ENCODE data around the gene CRYBB1. TPM values are rescaled to one million over a fixed set of nuclear protein-coding genes. Genes with fewer than 3 reads are reported as not detected.
"Not testable (repeated sequence)": the region's sequence is repeated elsewhere in the genome, so short reads cannot be mapped to it uniquely, and the experiment has no call there.

Gene CRYBB1
- total RNA-seq, 1 donor from 2014 or later = not detected

GRCh38 chr22:26636296-26636695 lies 18.5 kb upstream of the CRYBB1 start:
- DNase-seq (ENCODE audit: low read depth, low spot score) = no peak

- DNase-seq (ENCODE audit: low read depth, low spot score) = no peak
Measured at GRCh38 chr22:26635117-26635516, 17.3 kb upstream of the CRYBB1 start.

- no peak for DNase-seq (ENCODE audit: low read depth, low spot score)
Measured at GRCh38 chr22:26634189-26634588, 16.4 kb upstream of the CRYBB1 start.

- peak; percentile 8 for DNase-seq (ENCODE audit: low read depth, low spot score)
Measured at GRCh38 chr22:26632422-26633155, 14.8 kb upstream of the CRYBB1 start.

GRCh38 chr22:26631282-26631681 lies 13.5 kb upstream of the CRYBB1 start:
- no peak for DNase-seq (ENCODE audit: low read depth, low spot score)

- no peak for DNase-seq (ENCODE audit: low read depth, low spot score)
Measured at GRCh38 chr22:26629988-26630761, 12.3 kb upstream of the CRYBB1 start.

GRCh38 chr22:26624803-26625202 lies 7.0 kb upstream of the CRYBB1 start:
- no peak for DNase-seq (ENCODE audit: low read depth, low spot score)

GRCh38 chr22:26623984-26624383 lies 6.2 kb upstream of the CRYBB1 start:
- DNase-seq (ENCODE audit: low read depth, low spot score) = no peak

GRCh38 chr22:26621663-26622062 lies 3.8 kb upstream of the CRYBB1 start, which contains the start of gene CRYBA4:
Gene CRYBA4, plus strand, starts transcription at chr22:26621963. Its CDS starts 634 bp downstream, at chr22:26622597.
- no peak for DNase-seq (ENCODE audit: low read depth, low spot score)

GRCh38 chr22:26620197-26620596 lies 2.4 kb upstream of the CRYBB1 start:
- no peak for DNase-seq (ENCODE audit: low read depth, low spot score)

- DNase-seq (ENCODE audit: low read depth, low spot score) = no peak
Measured at GRCh38 chr22:26619510-26619909, 1.7 kb upstream of the CRYBB1 start.

- DNase-seq (ENCODE audit: low read depth, low spot score) = no peak
Measured at GRCh38 chr22:26618455-26618854, 628 bp upstream of the CRYBB1 start.

GRCh38 chr22:26616650-26617049 lies 1.2 kb downstream of the CRYBB1 start:
- no peak for DNase-seq (ENCODE audit: low read depth, low spot score)

GRCh38 chr22:26615830-26616435 lies 1.9 kb downstream of the CRYBB1 start:
- no peak for DNase-seq (ENCODE audit: low read depth, low spot score)

GRCh38 chr22:26615149-26615548 lies 2.7 kb downstream of the CRYBB1 start:
- no peak for DNase-seq (ENCODE audit: low read depth, low spot score)

GRCh38 chr22:26614322-26614721 lies 3.5 kb downstream of the CRYBB1 start:
- DNase-seq (ENCODE audit: low read depth, low spot score) = no peak

- not testable (repeated sequence) for DNase-seq (ENCODE audit: low read depth, low spot score)
Measured at GRCh38 chr22:26613753-26614152, 4.1 kb downstream of the CRYBB1 start.

- DNase-seq (ENCODE audit: low read depth, low spot score) = no peak
Measured at GRCh38 chr22:26612652-26613051, 5.2 kb downstream of the CRYBB1 start.

GRCh38 chr22:26610996-26611395 lies 6.8 kb downstream of the CRYBB1 start:
- DNase-seq (ENCODE audit: low read depth, low spot score) = no peak

GRCh38 chr22:26610072-26610958 lies 7.5 kb downstream of the CRYBB1 start:
- DNase-seq (ENCODE audit: low read depth, low spot score) = no peak

GRCh38 chr22:26609287-26609686 lies 8.5 kb downstream of the CRYBB1 start:
- no peak for DNase-seq (ENCODE audit: low read depth, low spot score)

Measured in pulmonary artery endothelial cell (primary cell).